ENCODE results near the gene PNLIP. TPM values are rescaled to one million over a fixed set of nuclear protein-coding genes. Genes with fewer than 3 reads are reported as not detected.

Gene PNLIP
- total RNA-seq: not detected

GRCh38 chr10:116545756-116546155 is at the start of gene PNLIP:
PNLIP (plus strand) TSS chr10:116545931; CDS start chr10:116546093, 162 bp downstream.
- H3K27me3 ChIP-seq: no peaks in the 10 kb centered on the region
- H3K27ac ChIP-seq: no peak within 1 kb of the TSS
- intact Hi-C loops (cut with DNase I; ENCODE audit: low total_unique reads) (no loop called here), in situ Hi-C loops (cut with MboI; ENCODE audit: low sequenced_read_pairs in 4 of 4) (no loop called here)
- H3K4me3 ChIP-seq: no peak within 1 kb of the TSS
- no peak for DNase-seq
- ATAC-seq: no peak
- TF ChIP-seq CTCF (IDR thresholded peaks at IDR 0.05 in 4 of 5, conservative IDR thresholded peaks at IDR 0.05 in 1 of 5) (no peak), POLR2A (IDR thresholded peaks at IDR 0.05) (no peak)
- H3K4me1 ChIP-seq: no peaks in the 10 kb centered on the region
- H3K36me3 ChIP-seq: no peaks in the 10 kb centered on the region
- H3K9me3 ChIP-seq: no peaks in the 10 kb centered on the region

GRCh38 chr10:116504786-116505185 is 40.9 kb upstream of the PNLIP start:
- ATAC-seq (no peak), DNase-seq (no peak)
- H3K27me3 ChIP-seq: no peaks in the 10 kb centered on the region
- H3K4me3 ChIP-seq: no peak overlapping the region
- H3K4me1 ChIP-seq: no peaks in the 10 kb centered on the region
- intact Hi-C loops (cut with DNase I; ENCODE audit: low total_unique reads) (no loop called here), in situ Hi-C loops (cut with MboI; ENCODE audit: low sequenced_read_pairs in 4 of 4) (no loop called here)
- H3K9me3 ChIP-seq: no peaks in the 10 kb centered on the region
- H3K27ac ChIP-seq: no peak overlapping the region
- TF ChIP-seq CTCF (IDR thresholded peaks at IDR 0.05 in 4 of 5, conservative IDR thresholded peaks at IDR 0.05 in 1 of 5) (no peak), POLR2A (IDR thresholded peaks at IDR 0.05) (no peak)
- H3K36me3 ChIP-seq: no peaks in the 10 kb centered on the region

GRCh38 chr10:116510565-116510964 is 35.2 kb upstream of the PNLIP start:
- in situ Hi-C loops (cut with MboI; ENCODE audit: low sequenced_read_pairs in 4 of 4): no loop called here
- ATAC-seq: no peak
- Histone ChIP-seq H3K4me1 (no peaks in the 10 kb centered on the region), H3K4me3 (no peak overlapping the region), H3K9me3 (no peaks in the 10 kb centered on the region), H3K27ac (no peak overlapping the region), H3K36me3 (no peaks in the 10 kb centered on the region), H3K27me3 (no peaks in the 10 kb centered on the region)
- TF ChIP-seq POLR2A (IDR thresholded peaks at IDR 0.05) (no peak), CTCF (IDR thresholded peaks at IDR 0.05 in 4 of 5, conservative IDR thresholded peaks at IDR 0.05 in 1 of 5) (no peak)
- no peak for DNase-seq
- intact Hi-C loops (cut with DNase I; ENCODE audit: low total_unique reads): no loop called here

GRCh38 chr10:116511365-116511764 is 34.4 kb upstream of the PNLIP start:
- no peak for ATAC-seq
- no peaks in the 10 kb centered on the region for H3K27me3 ChIP-seq
- no peaks in the 10 kb centered on the region for H3K36me3 ChIP-seq
- no peaks in the 10 kb centered on the region for H3K4me1 ChIP-seq
- no peak for DNase-seq
- TF ChIP-seq POLR2A (IDR thresholded peaks at IDR 0.05) (no peak), CTCF (IDR thresholded peaks at IDR 0.05 in 4 of 5, conservative IDR thresholded peaks at IDR 0.05 in 1 of 5) (no peak)
- no peak overlapping the region for H3K27ac ChIP-seq
- H3K9me3 ChIP-seq: no peaks in the 10 kb centered on the region
- in situ Hi-C loops (cut with MboI; ENCODE audit: low sequenced_read_pairs in 4 of 4): no loop called here
- no peak overlapping the region for H3K4me3 ChIP-seq
- intact Hi-C loops (cut with DNase I; ENCODE audit: low total_unique reads): no loop called here
